Measurements from ENCODE around the gene SMC5. TPM values are rescaled to one million over a fixed set of nuclear protein-coding genes. Genes with fewer than 3 reads are reported as not detected.
A peak's percentile ranks its signal among the peaks of the same experiment; 100 is the strongest.

Gene SMC5
- total and polyA plus RNA-seq, 4 donors = 5.6 to 70.8 (median 10.3) TPM

DNA sequence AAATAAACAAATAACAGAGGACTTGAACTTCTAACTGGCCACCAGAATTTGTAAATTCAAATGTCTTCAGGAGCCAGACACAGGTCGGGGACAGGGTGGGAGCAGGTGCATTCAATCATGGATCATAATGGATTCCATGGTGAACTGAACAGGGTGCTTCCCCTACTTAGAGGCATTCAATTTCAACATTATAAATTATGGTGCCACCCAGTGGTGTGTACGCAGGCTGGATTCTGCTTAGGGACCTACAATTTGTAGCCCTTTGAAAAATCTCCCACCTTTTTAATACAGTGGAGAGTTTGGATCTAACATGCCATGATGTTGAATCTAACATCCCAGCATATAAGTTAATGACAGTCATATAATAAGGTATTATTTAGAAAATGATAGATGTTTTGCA is 133.4 kb downstream of the SMC5 start:
- Histone ChIP-seq H3K36me3 (ENCODE audit: control insufficient read depth in 4 of 4, insufficient read depth in 3 of 4, low read depth in 1 of 4, low read length in 3 of 4) (peaks cover 0 to 6% (median 1%) of the 10 kb centered on the region in 4 donors), H3K4me1 (ENCODE audit: control insufficient read depth in 4 of 4, insufficient read depth in 4 of 4, low read length in 3 of 4) (peaks cover 5 to 44% (median 27%) of the 10 kb centered on the region in 4 donors), H3K9ac (ENCODE audit: low read depth in 1 of 2, low read length in 2 of 2) (no peak overlapping the region), H3K27ac (ENCODE audit: low read depth in 1 of 2, low read length in 2 of 2) (no peak overlapping the region), H3K27me3 (ENCODE audit: control insufficient read depth in 4 of 4, insufficient read depth in 4 of 4, low read length in 3 of 4) (no peaks in the 10 kb centered on the region), H3K4me3 (ENCODE audit: low read depth in 1 of 3, low read length in 3 of 3) (no peak overlapping the region), H3K9me3 (ENCODE audit: control insufficient read depth in 4 of 4, low read length in 3 of 4) (no peaks in the 10 kb centered on the region)
- peak; percentile 20 to 27 for TF ChIP-seq RAD21 (IDR thresholded peaks at IDR 0.05)
- no peak for TF ChIP-seq EGR1 (IDR thresholded peaks at IDR 0.05; ENCODE audit: low read depth in 2 of 2)
- WGBS = 78% methylated on average over 2 of the region's 2 CpGs
- DNase-seq (ENCODE audit: low spot score) = no peak

DNA sequence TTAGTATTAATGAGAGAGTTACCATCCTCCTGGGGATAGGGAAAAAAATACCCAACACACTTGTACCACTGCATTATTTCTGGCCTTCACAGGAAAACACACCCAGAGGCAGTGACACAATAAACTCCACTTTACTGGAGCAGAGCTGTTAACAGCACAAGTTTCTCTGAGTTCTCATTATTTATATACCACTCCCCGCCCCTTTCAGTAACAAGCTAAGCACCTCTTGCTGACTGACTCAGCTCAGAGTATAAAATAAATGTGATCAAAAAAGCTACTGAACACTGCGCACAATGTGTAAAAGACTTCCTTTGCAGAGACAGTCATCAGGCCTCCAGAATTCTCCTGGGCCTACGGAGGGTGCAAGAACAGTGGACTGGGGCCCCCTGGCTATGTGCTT is 134.1 kb downstream of the SMC5 start:
- Histone ChIP-seq H3K27ac (ENCODE audit: low read depth in 1 of 2, low read length in 2 of 2) (no peak overlapping the region), H3K9ac (ENCODE audit: low read depth in 1 of 2, low read length in 2 of 2) (no peak overlapping the region)
- TF ChIP-seq RAD21 (IDR thresholded peaks at IDR 0.05) (no peak), NR2F2 (IDR thresholded peaks at IDR 0.05) (no peak), FOXA2 (IDR thresholded peaks at IDR 0.05) (no peak), SP1 (IDR thresholded peaks at IDR 0.05) (no peak), CTCF (IDR thresholded peaks at IDR 0.05; ENCODE audit: low read depth, low read length, missing input control) (no peak), REST (IDR thresholded peaks at IDR 0.05) (no peak), YY1 (IDR thresholded peaks at IDR 0.05) (no peak), JUND (IDR thresholded peaks at IDR 0.05) (no peak), FOXA1 (IDR thresholded peaks at IDR 0.05) (no peak), ATF3 (IDR thresholded peaks at IDR 0.05) (no peak), RXRA (IDR thresholded peaks at IDR 0.05) (no peak), HNF4G (IDR thresholded peaks at IDR 0.05) (no peak), EGR1 (IDR thresholded peaks at IDR 0.05; ENCODE audit: low read depth in 2 of 2) (no peak), GABPA (IDR thresholded peaks at IDR 0.05 in 1 of 2, conservative IDR thresholded peaks at IDR 0.05 in 1 of 2) (no peak), HNF4A (conservative IDR thresholded peaks at IDR 0.05) (no peak), TAF1 (conservative IDR thresholded peaks at IDR 0.05) (no peak)
- TF ChIP-seq, protein P1, sequence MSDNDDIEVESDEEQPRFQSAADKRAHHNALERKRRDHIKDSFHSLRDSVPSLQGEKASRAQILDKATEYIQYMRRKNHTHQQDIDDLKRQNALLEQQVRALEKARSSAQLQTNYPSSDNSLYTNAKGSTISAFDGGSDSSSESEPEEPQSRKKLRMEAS (IDR thresholded peaks at IDR 0.05) = no peak

More for the DNA sequence above, 134.1 kb downstream of the SMC5 start:
- no peak overlapping the region for H3K4me3 ChIP-seq (ENCODE audit: low read depth in 1 of 3, low read length in 3 of 3)
- H3K36me3 ChIP-seq (ENCODE audit: control insufficient read depth in 4 of 4, insufficient read depth in 3 of 4, low read depth in 1 of 4, low read length in 3 of 4) = no peaks in the 10 kb centered on the region
- no peaks in the 10 kb centered on the region for H3K27me3 ChIP-seq (ENCODE audit: control insufficient read depth in 4 of 4, insufficient read depth in 4 of 4, low read length in 3 of 4)
- DNase-seq (ENCODE audit: low spot score) = no peak
- WGBS = 90% methylated on average over 3 of the region's 3 CpGs
- no peaks in the 10 kb centered on the region for H3K9me3 ChIP-seq (ENCODE audit: control insufficient read depth in 4 of 4, low read length in 3 of 4)
- H3K4me1 ChIP-seq (ENCODE audit: control insufficient read depth in 4 of 4, insufficient read depth in 4 of 4, low read length in 3 of 4) = peaks cover 5 to 46% (median 31%) of the 10 kb centered on the region in 4 donors

Measured in liver (tissue), 9 donors.